NCI-H2107 treated with DMSO at 0.1 percent for 48 hours (cell line): ENCODE measurements around the gene FXYD5.
A peak's percentile ranks its signal among the peaks of the same experiment; 100 is the strongest.

Experiments
- DNase-seq: peaks from one replicate; lab custom pipeline; 2025; ENCODE audit not compliant: unreplicated experiment; lab: John Stamatoyannopoulos, UW

The FXYD5 gene

DNA sequence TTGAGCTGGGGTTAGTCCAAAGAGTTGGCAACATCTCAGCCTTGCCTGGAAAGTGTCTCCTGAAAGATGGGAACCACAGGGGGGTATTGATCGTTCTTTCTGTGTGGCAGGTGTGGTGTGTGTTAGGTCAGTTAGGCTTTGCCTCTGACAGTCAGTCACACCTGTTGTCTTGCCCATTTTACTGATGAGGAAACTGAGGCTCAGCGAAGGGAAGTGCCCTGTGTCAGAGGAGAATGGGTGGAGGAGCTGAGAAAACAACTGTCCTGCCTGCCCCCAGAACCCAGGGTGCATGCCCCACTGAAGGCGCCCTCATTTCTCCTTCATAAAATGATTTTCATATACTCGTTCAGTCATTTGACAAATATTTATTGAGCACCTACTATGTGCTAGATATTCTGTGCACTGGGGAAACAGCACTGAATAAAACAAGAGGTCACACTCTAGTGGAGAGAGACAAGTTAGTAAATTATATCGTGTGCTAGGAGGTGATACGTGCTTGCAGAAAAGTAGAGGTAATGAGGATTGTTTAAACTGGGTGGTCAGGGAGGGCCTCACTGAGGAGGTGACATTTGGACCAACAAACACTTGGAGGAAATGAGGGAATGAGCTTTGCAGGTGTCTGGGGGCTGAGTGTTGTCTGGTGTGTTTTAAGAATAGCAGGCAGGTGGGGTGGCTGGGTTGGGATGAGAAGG, 1.6 kb downstream of the FXYD5 start:
- DNase-seq, result peak; percentile 7

- DNase-seq, result no peak
Measured at GRCh38 chr19:35156673-35157014, 2.1 kb downstream of the FXYD5 start.

DNA sequence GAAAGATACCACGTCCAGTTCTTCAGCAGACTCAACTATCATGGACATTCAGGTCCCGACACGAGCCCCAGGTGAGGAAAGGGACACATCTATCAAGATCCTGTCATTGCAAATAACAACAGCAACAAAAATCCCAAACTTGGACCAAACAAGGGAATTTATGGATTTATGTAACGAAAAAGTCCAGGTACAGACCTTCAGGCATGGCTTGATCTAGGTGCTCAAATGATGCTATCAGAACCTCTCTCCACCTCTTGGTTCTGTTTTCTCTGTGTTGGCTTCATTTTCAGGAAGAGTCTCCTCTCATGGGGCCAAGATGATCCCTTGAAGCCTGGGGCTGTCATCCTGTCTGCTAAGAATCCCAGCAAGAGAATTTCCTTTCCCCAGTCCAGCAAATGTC, 2.9 kb downstream of the FXYD5 start:
- DNase-seq, result no peak

GRCh38 chr19:35159606-35160005, 5.1 kb downstream of the FXYD5 start:
- DNase-seq, result no peak

DNA sequence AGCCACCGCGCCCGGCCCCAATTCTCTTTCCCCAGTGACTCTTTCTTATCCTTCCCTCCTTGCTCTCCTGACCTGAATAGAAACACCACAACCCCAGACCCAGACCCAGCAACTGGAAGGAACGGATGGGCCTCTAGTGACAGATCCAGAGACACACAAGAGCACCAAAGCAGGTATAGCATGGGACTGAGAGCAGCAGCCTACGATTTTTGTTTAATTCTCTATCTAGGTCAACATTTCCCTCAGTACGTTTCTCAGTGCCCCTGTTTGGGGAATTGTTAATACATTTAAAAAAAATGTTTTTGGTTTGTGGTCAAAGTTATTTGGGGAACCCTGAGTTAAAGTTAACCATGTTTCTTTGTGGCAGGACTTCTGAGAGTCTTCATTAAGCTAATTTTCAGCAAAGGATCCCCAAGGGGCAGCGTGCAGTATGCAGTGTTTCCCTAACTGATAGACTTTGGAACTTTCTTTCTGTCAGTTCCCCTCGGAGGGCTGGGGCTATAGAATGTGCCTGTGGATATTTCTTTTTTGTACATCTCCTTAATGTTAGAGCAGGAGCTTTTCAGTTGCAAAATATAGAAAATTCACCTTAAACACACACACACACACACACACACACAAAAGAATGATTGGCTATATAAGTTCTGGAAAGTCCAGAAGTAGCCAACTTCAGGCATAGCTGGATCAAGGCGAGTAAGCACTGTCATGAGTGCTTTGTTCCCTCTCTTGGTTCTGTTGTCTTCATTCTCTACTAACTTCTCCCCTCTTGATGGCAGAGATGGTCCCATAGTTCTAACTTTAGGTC, 6.3 kb downstream of the FXYD5 start:
- DNase-seq, result no peak

GRCh38 chr19:35161434-35161743, 6.9 kb downstream of the FXYD5 start:
- DNase-seq, result no peak

GRCh38 chr19:35162471-35163326, 8.2 kb downstream of the FXYD5 start:
- DNase-seq, result no peak

GRCh38 chr19:35164418-35164817, 9.9 kb downstream of the FXYD5 start:
- no peak for DNase-seq

DNA sequence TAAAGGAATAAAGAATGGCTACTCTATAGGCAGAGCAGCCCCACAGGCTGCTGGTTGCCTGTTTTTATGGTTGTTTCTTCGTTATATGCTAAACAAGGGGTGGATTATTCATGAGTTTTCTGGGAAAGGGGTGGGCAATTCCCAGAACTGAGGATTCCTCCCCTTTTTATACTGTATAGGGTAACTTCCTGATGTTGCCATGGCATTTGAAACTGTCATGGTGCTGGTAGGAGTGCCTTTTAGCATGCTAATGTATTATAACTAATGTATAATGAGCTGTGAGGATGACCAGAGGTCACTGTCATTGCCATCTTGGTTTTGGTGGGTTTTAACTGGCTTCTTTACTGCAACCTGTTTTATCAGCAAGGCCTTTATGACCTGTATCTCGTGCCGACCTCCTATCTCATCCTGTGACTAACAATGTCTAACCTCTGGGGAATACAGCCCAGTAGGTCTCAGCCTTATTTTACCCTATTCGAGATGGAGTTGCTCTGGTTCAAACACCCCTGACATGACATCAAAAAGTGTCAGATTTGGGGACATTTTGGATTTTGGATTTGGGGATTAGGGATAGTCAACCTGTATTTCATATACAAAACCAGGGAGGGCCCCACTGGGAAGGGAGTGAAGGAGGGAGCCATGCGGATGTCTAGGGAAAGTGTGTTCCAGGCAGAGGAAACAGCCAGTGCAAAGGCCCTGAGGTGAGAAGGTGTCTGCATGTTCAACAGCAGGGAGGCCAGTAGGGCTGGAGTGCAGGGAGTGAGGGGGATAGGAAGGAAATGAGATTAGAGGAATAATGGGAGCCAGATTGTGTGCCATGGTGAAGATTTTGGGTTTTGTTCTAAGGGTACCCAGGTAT, 10.9 kb downstream of the FXYD5 start:
- no peak for DNase-seq

DNA sequence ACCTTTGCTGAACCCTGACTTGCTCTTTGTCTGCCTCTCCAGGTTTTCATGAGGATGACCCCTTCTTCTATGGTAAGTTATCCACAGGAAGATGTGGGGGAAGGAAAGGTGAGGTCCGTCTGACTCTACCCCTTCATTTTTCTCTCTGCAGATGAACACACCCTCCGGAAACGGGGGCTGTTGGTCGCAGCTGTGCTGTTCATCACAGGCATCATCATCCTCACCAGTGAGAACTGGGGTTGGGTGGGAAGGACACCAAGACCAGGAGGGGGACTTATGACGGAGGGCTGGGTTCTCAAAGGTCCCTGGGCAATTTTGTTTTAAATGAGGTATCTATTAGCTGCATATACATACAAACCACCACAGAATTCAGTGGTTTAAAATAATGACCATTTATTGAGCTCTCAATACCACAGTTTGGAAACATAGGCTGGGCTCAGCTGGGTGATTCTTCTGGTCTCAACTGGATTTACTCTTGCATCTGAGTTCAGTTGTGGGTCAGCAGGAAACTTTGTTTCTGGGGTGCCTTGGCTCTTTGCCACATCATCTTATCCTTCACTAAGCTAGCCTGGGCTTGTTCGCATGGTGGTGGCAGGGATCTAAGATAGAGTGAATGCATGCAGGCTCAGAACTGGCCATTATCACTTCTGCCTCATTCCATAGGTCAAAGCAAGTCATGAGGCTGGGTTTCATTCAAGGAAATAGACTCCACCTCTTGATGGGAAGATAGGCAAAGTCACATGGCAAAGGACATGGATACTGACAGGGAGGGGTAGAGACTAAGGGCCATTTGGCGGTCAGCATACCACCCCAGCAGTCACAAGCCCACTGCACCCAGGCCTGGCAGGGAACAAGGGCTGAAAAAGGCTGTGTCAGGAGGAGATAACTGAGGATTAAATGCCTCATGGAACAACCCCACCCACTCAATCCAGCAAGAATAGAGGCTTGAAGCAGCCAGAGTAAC, 11.8 kb downstream of the FXYD5 start:
- no peak for DNase-seq

GRCh38 chr19:35167251-35168119, 12.9 kb downstream of the FXYD5 start:
- no peak for DNase-seq

DNA sequence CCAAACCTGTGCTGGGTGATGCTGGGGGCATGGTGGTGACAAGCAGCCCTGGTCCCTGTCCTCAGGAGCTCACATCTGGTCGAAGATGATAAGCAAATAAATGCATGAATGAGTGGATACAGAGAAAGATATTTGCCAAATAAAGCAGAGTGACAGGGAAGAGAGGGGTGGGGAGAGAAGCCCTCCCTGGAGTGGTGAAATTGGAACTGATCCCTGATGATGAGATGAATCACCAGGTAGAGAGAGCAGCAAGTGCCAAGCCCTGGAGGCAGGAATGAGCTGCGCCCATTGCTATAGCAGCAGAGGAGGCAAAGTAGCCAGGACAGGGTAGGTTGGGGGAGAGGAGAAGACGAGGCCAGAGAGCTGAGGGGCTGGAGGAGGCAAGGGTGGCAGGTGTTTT, 13.7 kb downstream of the FXYD5 start:
- DNase-seq, result no peak

GRCh38 chr19:35169221-35169995, 14.9 kb downstream of the FXYD5 start:
- DNase-seq, result no peak

- no peak for DNase-seq
Measured at GRCh38 chr19:35170359-35171061, 16.0 kb downstream of the FXYD5 start.

DNA sequence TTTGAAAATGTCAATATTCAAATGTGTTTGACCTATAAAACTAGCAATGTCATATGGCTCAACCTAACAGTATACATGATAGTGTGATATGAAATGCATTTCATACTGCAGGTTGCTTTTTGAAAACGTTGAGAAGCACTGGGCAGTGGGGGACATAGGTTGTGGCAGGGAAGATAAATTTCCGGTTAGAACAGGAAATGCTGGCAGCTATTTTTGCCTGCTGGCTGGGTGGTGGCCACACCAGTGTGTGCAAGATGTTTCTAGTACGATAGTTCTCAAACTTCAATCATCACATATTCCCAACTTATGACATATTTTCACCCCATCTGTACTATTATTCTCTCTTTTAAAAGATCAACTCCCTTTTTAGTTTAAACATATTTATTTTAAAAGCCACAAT, 17.2 kb downstream of the FXYD5 start:
- no peak for DNase-seq

GRCh38 chr19:35174226-35174625, 19.7 kb downstream of the FXYD5 start:
- no peak for DNase-seq

GRCh38 chr19:35176181-35176570, 21.6 kb downstream of the FXYD5 start:
- DNase-seq, result no peak
